A673 (cell line): Measurements from ENCODE around the gene MTHFR. TPM values are rescaled to one million over a fixed set of nuclear protein-coding genes. Genes with fewer than 3 reads are reported as not detected.

Experiments used
- BruUV-seq: library from RNA; stranded (reverse); fragments of 400-500 nt; replicated peaks from 2 replicates; lab custom pipeline; 2021; lab: Mats Ljungman, UMichigan
- CTCF ChIA-PET: fragments of 300-600 bp; sonication (Branson Sonifier 250); formaldehyde crosslinking; loops from one replicate; lab custom pipeline; 2022; ENCODE audit warnings: antibody characterized with exemption; lab: Charles Lee
- POLR2A ChIA-PET: fragments of 300-600 bp; sonication (Branson Sonifier 250); formaldehyde crosslinking; loops from one replicate; lab custom pipeline; 2022; ENCODE audit warnings: antibody characterized with exemption; ENCODE audit not compliant: low non-redundant PET; lab: Charles Lee
- DNase-seq: peaks from one replicate; pipeline ENCODE4 v3.0.0-alpha.2; 2015; ENCODE audit warnings: low spot score
- H3K27ac ChIP-seq: fragments of 200-600 bp; sonication (generic); 2 replicates; pipeline ENCODE4 v1.5.1; 2016; ENCODE audit warnings: mixed run types, low read depth, mild to moderate bottlenecking, mixed read lengths, antibody characterized with exemption, low read length; ENCODE audit not compliant: poor library complexity, severe bottlenecking
- H3K27me3 ChIP-seq: fragments of 200-600 bp; sonication (generic); replicated peaks from 2 replicates; pipeline ENCODE4 v1.6.1; 2017; ENCODE audit warnings: mixed run types, low read depth, mild to moderate bottlenecking, mixed read lengths, antibody characterized with exemption, low read length; ENCODE audit not compliant: insufficient read depth, poor library complexity
- H3K36me3 ChIP-seq: fragments of 200-600 bp; sonication (generic); 2 replicates; pipeline ENCODE4 v1.6.1; 2016; ENCODE audit warnings: mixed run types, mild to moderate bottlenecking, mixed read lengths, antibody characterized with exemption, low read length; ENCODE audit not compliant: insufficient read depth, poor library complexity, severe bottlenecking
- H3K4me1 ChIP-seq: fragments of 200-600 bp; sonication (generic); 2 replicates; pipeline ENCODE4 v1.6.1; 2017; ENCODE audit warnings: mixed run types, mild to moderate bottlenecking, mixed read lengths, antibody characterized with exemption, low read length; ENCODE audit not compliant: insufficient read depth, poor library complexity, severe bottlenecking
- H3K4me3 ChIP-seq: fragments of 200-600 bp; sonication (generic); 2 replicates; pipeline ENCODE4 v1.5.1; 2016; ENCODE audit warnings: low read depth, mixed run types, mild to moderate bottlenecking, mixed read lengths, low read length; ENCODE audit not compliant: poor library complexity, severe bottlenecking
- H3K9me3 ChIP-seq: fragments of 200-600 bp; sonication (generic); 2 replicates; pipeline ENCODE4 v1.6.1; 2016; ENCODE audit warnings: mixed run types, low read depth, mild to moderate bottlenecking, mixed read lengths, antibody characterized with exemption, low read length; ENCODE audit not compliant: poor library complexity, severe bottlenecking
- CTCF ChIP-seq: fragments of 300-800, 200-600 bp; sonication (generic); conservative IDR thresholded peaks from 2 replicates; pipeline ENCODE4 v1.5.1; 2017; ENCODE audit warnings: low read depth, mild to moderate bottlenecking, antibody characterized with exemption, low read length, moderate library complexity, mixed read lengths
- EZH2 ChIP-seq: fragments of 200-600 bp; sonication (generic); IDR thresholded peaks from 2 replicates; pipeline ENCODE4 v1.6.1; 2017; ENCODE audit warnings: borderline replicate concordance, low read depth, mild to moderate bottlenecking, mixed read lengths, antibody characterized with exemption, low read length; ENCODE audit not compliant: poor library complexity, severe bottlenecking
- intact Hi-C: fragments of 100-400 bp; cut with micrococcal nuclease; formaldehyde crosslinking; loops from one replicate; pipeline ENCODE4 v1.10.0; 2022; ENCODE audit not compliant: unreplicated experiment
- total RNA-seq: library from RNA; stranded (reverse); gene quantifications from 2 replicates; pipeline ENCODE4 v1.2.3, GENCODE V29; 2021

MTHFR gene
- total RNA-seq, 1 experiment from 2014 or later = 23.3 TPM

DNA sequence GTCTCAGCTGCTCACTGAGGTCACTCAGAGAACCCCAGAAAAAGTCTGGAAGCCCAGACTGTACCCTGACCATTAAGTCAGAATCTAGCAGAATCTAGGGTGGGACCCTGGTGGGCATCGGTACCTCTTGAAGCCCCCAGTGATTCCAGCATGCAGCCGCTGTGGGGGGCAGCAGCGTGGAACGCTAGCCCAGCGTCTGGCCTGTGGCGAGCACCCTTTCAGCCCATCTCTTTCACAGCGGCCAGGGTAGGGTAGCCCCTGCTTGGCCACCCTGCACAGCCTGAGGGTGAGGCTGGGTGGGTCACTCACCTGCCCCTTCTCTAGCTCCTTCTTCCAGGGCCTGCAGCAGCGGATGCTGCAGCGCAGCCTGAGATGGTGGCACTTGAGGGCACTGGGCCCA is 27.4 kb downstream of the MTHFR start:
- H3K27me3 ChIP-seq = no peaks in the 10 kb centered on the region
- H3K4me3 ChIP-seq = no peak overlapping the region
- no peaks in the 10 kb centered on the region for H3K4me1 ChIP-seq
- TF ChIP-seq EZH2 (no peak), CTCF (no peak)
- no peaks in the 10 kb centered on the region for H3K36me3 ChIP-seq
- DNase-seq = no peak
- intact Hi-C loops = no loop called here
- no peaks in the 10 kb centered on the region for H3K9me3 ChIP-seq
- H3K27ac ChIP-seq = no peak overlapping the region
- ChIA-PET CTCF (interaction anchor here (0.6 kb wide), 1 partner anchor 86 kb away, joined by 5 read pairs; no protein-coding TSS in a partner anchor), POLR2A (no interaction called here)
- BruUV-seq = no TSS peak

- no peaks in the 10 kb centered on the region for H3K4me1 ChIP-seq
- CTCF ChIA-PET = interaction anchor here (0.6 kb wide), 1 partner anchor 87 kb away, joined by 5 read pairs; no protein-coding TSS in a partner anchor
- TF ChIP-seq EZH2 (no peak), CTCF (no peak)
- no peak overlapping the region for H3K4me3 ChIP-seq
- DNase-seq = no peak
- H3K27ac ChIP-seq = no peak overlapping the region
- H3K36me3 ChIP-seq = no peaks in the 10 kb centered on the region
- H3K27me3 ChIP-seq = no peaks in the 10 kb centered on the region
- POLR2A ChIA-PET = no interaction called here
- no peaks in the 10 kb centered on the region for H3K9me3 ChIP-seq
- BruUV-seq = no TSS peak
- intact Hi-C loops = no loop called here
These were observed 28.0 kb downstream of the MTHFR start for GRCh38 chr1:11777658-11778322.

DNA sequence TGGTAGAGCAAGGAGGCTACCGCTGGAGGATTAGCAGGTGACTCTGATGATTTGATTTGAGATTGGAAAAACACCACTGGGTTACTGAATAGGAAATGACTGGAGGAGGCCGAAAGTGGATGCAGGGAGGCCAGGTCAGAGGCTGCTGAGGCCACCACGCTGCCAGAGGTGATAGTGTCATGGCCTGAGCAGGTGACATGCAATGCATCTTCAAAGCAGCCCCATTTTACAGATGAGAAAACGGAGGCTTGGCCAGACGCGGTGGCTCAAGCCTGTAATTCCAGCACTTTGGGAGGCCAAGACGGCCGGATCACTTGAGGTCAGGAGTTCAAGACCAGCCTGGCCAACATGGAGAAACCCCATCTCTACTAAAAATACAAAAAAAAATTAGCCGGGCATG is 31.0 kb downstream of the MTHFR start:
- Histone ChIP-seq H3K4me1 (no peaks in the 10 kb centered on the region), H3K9me3 (no peaks in the 10 kb centered on the region), H3K27me3 (no peaks in the 10 kb centered on the region), H3K27ac (no peak overlapping the region), H3K4me3 (no peak overlapping the region), H3K36me3 (no peaks in the 10 kb centered on the region)
- no peak for DNase-seq
- ChIA-PET POLR2A (no interaction called here), CTCF (no interaction called here)
- TF ChIP-seq EZH2 (no peak), CTCF (no peak)
- intact Hi-C loops = no loop called here
- no TSS peak for BruUV-seq
